H1 (cell line): Measurements from ENCODE around the gene COX19. TPM values are rescaled to one million over a fixed set of nuclear protein-coding genes. Genes with fewer than 3 reads are reported as not detected.

Experiments used
- CTCF ChIA-PET: fragments of 300-600 bp; sonication (Branson Sonifier 250); formaldehyde crosslinking; loops from one replicate; lab custom pipeline; 2021; ENCODE audit not compliant: partially characterized antibody; lab: Charles Lee
- POLR2A ChIA-PET: fragments of 300-600 bp; sonication (Branson Sonifier 250); formaldehyde crosslinking; loops from one replicate; lab custom pipeline; 2021; ENCODE audit warnings: inconsistent platforms; ENCODE audit not compliant: partially characterized antibody; lab: Charles Lee
- DNase-seq, 2 experiments: peaks; one replicate each; pipeline versions ENCODE4 v3.0.0 to v3.0.0-alpha.2; 2010 to 2022; ENCODE audit warnings: low spot score in 2 of 2, low read depth in 1 of 2, mixed read lengths in 1 of 2
- FAIRE-seq: peaks from 2 replicates; lab custom pipeline; 2011; peaks lifted over from hg19 to GRCh38; lab: Jason Lieb, UNC
- H2AFZ ChIP-seq: 2 replicates; pipeline ENCODE4 v1.8.1; 2012; ENCODE audit warnings: low read length, inconsistent platforms
- H2AK5ac ChIP-seq: 2 replicates; pipeline ENCODE4 v1.6.1; 2013; ENCODE audit warnings: low read depth, low read length
- H2BK120ac ChIP-seq: replicated peaks from 2 replicates; pipeline ENCODE3; 2013; ENCODE audit warnings: low read depth, low read length, inconsistent platforms
- H2BK12ac ChIP-seq: 2 replicates; pipeline ENCODE4 v1.6.1; 2013; ENCODE audit warnings: low read depth, low read length
- H2BK15ac ChIP-seq: 2 replicates; pipeline ENCODE4 v1.6.1; 2013; ENCODE audit warnings: low read length
- H2BK20ac ChIP-seq: 2 replicates; pipeline ENCODE4 v1.6.1; 2013; ENCODE audit warnings: low read length
- H2BK5ac ChIP-seq: 2 replicates; pipeline ENCODE4 v1.6.1; 2013; ENCODE audit warnings: low read depth, low read length
- H3K14ac ChIP-seq: 2 replicates; pipeline ENCODE4 v1.6.1; 2013; ENCODE audit warnings: inconsistent platforms; ENCODE audit not compliant: insufficient read length
- H3K18ac ChIP-seq: 2 replicates; pipeline ENCODE4 v1.6.1; 2013; ENCODE audit warnings: low read length; ENCODE audit errors: extremely low read depth
- H3K23ac ChIP-seq: 2 replicates; pipeline ENCODE4 v1.6.1; 2013; ENCODE audit warnings: inconsistent platforms; ENCODE audit not compliant: insufficient read length
- H3K23me2 ChIP-seq: 2 replicates; pipeline ENCODE4 v1.6.1; 2013; ENCODE audit warnings: low read depth, low read length
- H3K27ac ChIP-seq: 2 replicates; pipeline ENCODE4 v1.6.1; 2011; ENCODE audit warnings: low read depth, low read length, inconsistent platforms
- H3K27me3 ChIP-seq, 4 experiments: replicated peaks in 1 of 4; 1 replicate in 1 of 4; 2 replicates in 3 of 4; pipeline versions ENCODE4 v1.6.1 to v1.8.1; 2011 to 2013; ENCODE audit warnings: low read length in 3 of 4, mild to moderate bottlenecking in 3 of 4, inconsistent platforms in 2 of 4, mixed read lengths in 2 of 4, moderate library complexity in 1 of 4; ENCODE audit not compliant: control insufficient read depth in 3 of 4, insufficient read depth in 3 of 4; ENCODE audit errors: extremely low read depth in 1 of 4
- H3K36me3 ChIP-seq, 4 experiments: 2 replicates each; pipeline versions ENCODE4 v1.6.1 to v1.8.1; 2011 to 2013; ENCODE audit warnings: mild to moderate bottlenecking in 4 of 4, low read length in 3 of 4, moderate library complexity in 2 of 4, control low read depth in 1 of 4, inconsistent platforms in 1 of 4; ENCODE audit not compliant: insufficient read depth in 4 of 4, control insufficient read depth in 2 of 4
- H3K4ac ChIP-seq: replicated peaks from 2 replicates; pipeline ENCODE3; 2013; ENCODE audit warnings: low read length, low read depth, mixed read lengths, inconsistent platforms; ENCODE audit not compliant: insufficient read length
- H3K4me1 ChIP-seq, 4 experiments: replicated peaks in 1 of 4; 1 replicate in 1 of 4; 2 replicates in 3 of 4; pipeline versions ENCODE4 v1.6.1 to v1.8.1; 2011 to 2013; ENCODE audit warnings: low read length in 3 of 4, inconsistent platforms in 2 of 4, mixed read lengths in 1 of 4; ENCODE audit not compliant: insufficient read depth in 4 of 4, control insufficient read depth in 3 of 4
- H3K4me2 ChIP-seq, 2 experiments: 2 replicates each; pipeline versions ENCODE4 v1.6.1 to v1.8.1; 2011 to 2013; ENCODE audit warnings: low read depth in 2 of 2, low read length in 2 of 2, control low read depth in 1 of 2, inconsistent platforms in 1 of 2, mild to moderate bottlenecking in 1 of 2; ENCODE audit not compliant: insufficient read depth in 1 of 2
- H3K4me3 ChIP-seq, 4 experiments: fragments of 200-600, 300-600 bp in 1 of 4; sonication (generic), shearing (Covaris generic), sonication (Bioruptor Twin) in 1 of 4; 2 replicates each; pipeline versions ENCODE4 v1.5.1 to v1.8.1; 2011 to 2016; ENCODE audit warnings: low read length in 4 of 4, low read depth in 3 of 4, control low read depth in 2 of 4, inconsistent platforms in 2 of 4, mild to moderate bottlenecking in 2 of 4, mixed read lengths in 1 of 4, moderate library complexity in 1 of 4; ENCODE audit not compliant: insufficient read depth in 2 of 4; ENCODE audit errors: extremely low read depth in 1 of 4
- H3K56ac ChIP-seq: replicated peaks from 2 replicates; pipeline ENCODE3; 2013; ENCODE audit warnings: low read depth, mild to moderate bottlenecking, mixed read lengths, low read length, inconsistent platforms; ENCODE audit not compliant: insufficient read length
- H3K79me1 ChIP-seq: 2 replicates; pipeline ENCODE4 v1.6.1; 2013; ENCODE audit warnings: low read depth, low read length, control low read depth
- H3K79me2 ChIP-seq, 2 experiments: 2 replicates each; pipeline versions ENCODE4 v1.6.1 to v1.8.1; 2012 to 2013; ENCODE audit warnings: low read length in 2 of 2, mild to moderate bottlenecking in 2 of 2, inconsistent platforms in 1 of 2; ENCODE audit not compliant: insufficient read depth in 2 of 2, control insufficient read depth in 1 of 2
- H3K9ac ChIP-seq, 4 experiments: replicated peaks in 1 of 4; 1 replicate in 1 of 4; 2 replicates in 3 of 4; pipeline versions ENCODE4 v1.6.1 to v1.8.1; 2011 to 2013; ENCODE audit warnings: low read depth in 3 of 4, low read length in 3 of 4, control low read depth in 2 of 4, mild to moderate bottlenecking in 2 of 4, moderate library complexity in 2 of 4, inconsistent platforms in 1 of 4; ENCODE audit errors: extremely low read depth in 1 of 4
- H3K9me3 ChIP-seq, 2 experiments: 2 replicates each; pipeline versions ENCODE4 v1.6.1 to v1.8.1; 2012 to 2013; ENCODE audit warnings: mild to moderate bottlenecking in 2 of 2, moderate library complexity in 2 of 2, control low read depth in 1 of 2, inconsistent platforms in 1 of 2, low read depth in 1 of 2, low read length in 1 of 2, mixed read lengths in 1 of 2; ENCODE audit not compliant: insufficient read depth in 2 of 2
- H4K20me1 ChIP-seq, 2 experiments: replicated peaks in 1 of 2; 2 replicates each; pipeline versions ENCODE3 to v1.8.1; 2011 to 2013; ENCODE audit warnings: inconsistent platforms in 2 of 2, low read length in 2 of 2, mild to moderate bottlenecking in 1 of 2; ENCODE audit not compliant: insufficient read depth in 2 of 2, control insufficient read depth in 1 of 2
- H4K5ac ChIP-seq: 2 replicates; pipeline ENCODE4 v1.6.1; 2013; ENCODE audit warnings: low read length, low read depth, mixed read lengths, inconsistent platforms; ENCODE audit not compliant: insufficient read length
- H4K8ac ChIP-seq: 2 replicates; pipeline ENCODE4 v1.8.0; 2013; ENCODE audit warnings: mild to moderate bottlenecking, moderate library complexity, low read length, inconsistent platforms; ENCODE audit not compliant: insufficient read depth; ENCODE audit errors: extremely low read depth
- H4K91ac ChIP-seq: replicated peaks from 2 replicates; pipeline ENCODE3; 2013; ENCODE audit warnings: low read length, mixed read lengths, inconsistent platforms; ENCODE audit not compliant: insufficient read length
- CBX5 ChIP-seq: fragments of 300-800, 300-1000 bp; sonication (generic); IDR thresholded peaks from 2 replicates; pipeline ENCODE4 v1.7.1; 2016; ENCODE audit warnings: antibody characterized with exemption, low read length, low read depth
- EP300 ChIP-seq, 2 experiments: IDR thresholded peaks; 1 replicate in 1 of 2; 2 replicates in 1 of 2; pipeline ENCODE4 v1.6.1; 2011 to 2012; ENCODE audit warnings: low read depth in 2 of 2, low read length in 2 of 2, mild to moderate bottlenecking in 2 of 2, borderline replicate concordance in 1 of 2, inconsistent platforms in 1 of 2, moderate library complexity in 1 of 2
- HDAC6 ChIP-seq: IDR thresholded peaks from one replicate; pipeline ENCODE4 v1.7.1; 2012; ENCODE audit warnings: low read depth, mild to moderate bottlenecking, inconsistent platforms, low read length, moderate library complexity
- JUN ChIP-seq: IDR thresholded peaks from 2 replicates; pipeline ENCODE4 v1.6.1; 2011; ENCODE audit warnings: low read depth, mild to moderate bottlenecking, improper control_type of control experiment, low read length
- MAFK ChIP-seq: IDR thresholded peaks from 2 replicates; pipeline ENCODE4 v1.6.1; 2012; ENCODE audit warnings: low read depth, mild to moderate bottlenecking, improper control_type of control experiment, low read length
- PHF8 ChIP-seq: fragments of 200-600 bp; sonication (generic); conservative IDR thresholded peaks from 2 replicates; pipeline ENCODE4 v1.7.1; 2012; ENCODE audit warnings: low read depth, mild to moderate bottlenecking, inconsistent platforms, low read length, moderate library complexity
- RXRA ChIP-seq: IDR thresholded peaks from 2 replicates; pipeline ENCODE4 v1.6.1; 2011; ENCODE audit warnings: low read depth, mild to moderate bottlenecking, low read length, moderate library complexity; ENCODE audit not compliant: insufficient read depth
- SP1 ChIP-seq: IDR thresholded peaks from 2 replicates; pipeline ENCODE4 v1.6.1; 2011; ENCODE audit warnings: low read depth, low read length
- TAF7 ChIP-seq: optimal IDR thresholded peaks from 2 replicates; pipeline ENCODE3; 2011; ENCODE audit warnings: low read depth, mild to moderate bottlenecking, inconsistent platforms, low read length, moderate library complexity, borderline replicate concordance
- TBP ChIP-seq: IDR thresholded peaks from 2 replicates; pipeline ENCODE4 v1.6.1; 2011; ENCODE audit warnings: low read depth, low read length, improper control_type of control experiment
- TCF12 ChIP-seq: IDR thresholded peaks from 2 replicates; pipeline ENCODE4 v1.6.1; 2011; ENCODE audit warnings: low read depth, mild to moderate bottlenecking, low read length
- WGBS, 2 experiments: shearing (Covaris generic) in 1 of 2; methylation state at CpG; one replicate each; pipeline versions ENCODE4 v1.1.6 to v1.1.7; 2013 to 2015; ENCODE audit warnings: low lambda C conversion rate in 2 of 2, mixed read lengths in 2 of 2, inconsistent platforms in 1 of 2, low coverage in 1 of 2, missing lambda C conversion rate in 1 of 2; ENCODE audit not compliant: insufficient replicate concordance in 2 of 2, insufficient coverage in 1 of 2, insufficient read length in 1 of 2; ENCODE audit errors: extremely low coverage in 1 of 2, missing lambda C conversion rate in 1 of 2; 5-methylcytosine and 5-hydroxymethylcytosine counted together
- polyA plus RNA-seq, 7 experiments: library from polyadenylated mRNA; depleted of rRNA in 3 of 7; stranded (reverse) in 5 of 7; unstranded in 2 of 7; fragments of >200 nt in 5 of 7; fragments of 200-250 nt in 2 of 7; gene quantifications; 1 replicate in 5 of 7; 2 replicates in 1 of 7; 4 replicates in 1 of 7; pipeline versions ENCODE4 v1.2.1 to v1.2.3, GENCODE V29; 2011 to 2013; ENCODE audit warnings: missing spikeins in 2 of 7, mixed read lengths in 2 of 7
- total RNA-seq: library from RNA; stranded (reverse); fragmentation: NEBNext Ultra II Directional; extraction: Animal tissue kit (Norgen Biotek cat#: 25700); gene quantifications from 2 replicates; pipeline ENCODE4 v1.2.1, GENCODE V29; 2021
- TF ChIP-seq, protein P1 (sequence below): IDR thresholded peaks from 2 replicates; pipeline ENCODE4 v1.6.1; 2012; ENCODE audit warnings: inconsistent platforms

Gene COX19
- total and polyA plus RNA-seq, 2 of the 8 experiments (the other 6 are each of a cell fraction or from before 2014, with no cell fraction given): 3.9 to 7.9 TPM

DNA sequence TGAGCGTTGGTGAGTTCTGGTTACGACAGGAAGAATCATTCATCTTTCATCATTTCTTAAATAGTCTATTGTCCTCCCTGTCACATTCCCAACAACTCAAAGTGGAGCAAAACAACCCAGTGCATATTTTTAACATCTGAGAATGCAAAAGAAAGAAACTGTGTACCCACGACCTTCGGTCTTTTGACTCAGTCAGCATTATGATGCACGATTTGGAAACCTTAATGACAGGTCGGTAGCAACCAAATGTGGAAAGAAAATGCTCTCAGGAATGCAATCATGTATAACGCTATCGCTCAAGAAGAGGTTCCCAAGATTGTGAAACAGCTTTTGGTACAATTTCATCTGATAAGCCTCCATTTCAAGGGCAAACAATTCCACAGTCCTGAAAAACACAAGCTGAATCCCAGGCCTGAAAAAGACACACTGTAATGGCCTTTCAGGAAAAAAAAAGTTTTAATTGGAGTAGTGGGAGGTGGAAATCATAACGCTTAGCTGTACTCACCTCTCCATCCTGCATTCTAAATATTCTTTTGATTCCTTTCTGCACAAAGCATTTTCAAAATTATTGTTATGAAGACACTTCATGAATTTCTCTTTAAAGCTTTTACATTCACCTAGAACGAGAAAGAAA, 2.6 kb downstream of the COX19 start:
- no peak overlapping the region for H3K9ac ChIP-seq
- H4K91ac ChIP-seq: no peak overlapping the region
- no peak overlapping the region for H4K8ac ChIP-seq
- peaks cover 5% of the 10 kb centered on the region for H3K79me1 ChIP-seq
- no peak overlapping the region for H2BK15ac ChIP-seq
- H3K4me2 ChIP-seq: no peak overlapping the region
- H3K79me2 ChIP-seq: peaks cover 4 to 25% of the 10 kb centered on the region in 2 experiments; a peak in 3 of 4 replicates
- H3K27ac ChIP-seq: no peak overlapping the region
- no peaks in the 10 kb centered on the region for H3K9me3 ChIP-seq
- H2AK5ac ChIP-seq: no peak overlapping the region
- no peak overlapping the region for H3K14ac ChIP-seq
- no peak overlapping the region for H2BK120ac ChIP-seq
- DNase-seq (no peak), FAIRE-seq (no peak)
- no peak overlapping the region for H4K5ac ChIP-seq
- H2BK20ac ChIP-seq: no peak overlapping the region
- no peak overlapping the region for H2BK12ac ChIP-seq
- no peak overlapping the region for H2AFZ ChIP-seq
- peaks cover 0 to 20% of the 10 kb centered on the region in 2 experiments for H4K20me1 ChIP-seq
- peaks cover 3% of the 10 kb centered on the region; the same call in 1 of the 2 replicates for H3K23me2 ChIP-seq
- no peaks in the 10 kb centered on the region for H3K27me3 ChIP-seq
- H3K4ac ChIP-seq: no peak overlapping the region
- peaks cover 0 to 2% (median under 1%) of the 10 kb centered on the region in 4 experiments; a peak in 3 of 7 replicates for H3K4me1 ChIP-seq
- no peak overlapping the region for H3K23ac ChIP-seq
- no peak overlapping the region for H3K56ac ChIP-seq
- ChIA-PET CTCF (interaction anchor here (0.6 to 2.8 kb wide), 16 partner anchors 8 to 1132 kb away, joined by 3 to 12 read pairs (median 4); no protein-coding TSS in a partner anchor), POLR2A (interaction anchor here (0.8 to 3.6 kb wide), 9 partner anchors 9 to 71 kb away, joined by 3 to 12 read pairs (median 4); no protein-coding TSS in a partner anchor)
- no peak overlapping the region for H3K4me3 ChIP-seq
- peaks cover 7 to 37% (median 17%) of the 10 kb centered on the region in 4 experiments for H3K36me3 ChIP-seq
- WGBS, 2 experiments: 90% methylated on average over 10 of the region's 10 CpGs; no CpG with 5 or more reads in 1 of the 2 experiments
- H2BK5ac ChIP-seq: no peak overlapping the region
- H3K18ac ChIP-seq: no peak overlapping the region
- TF ChIP-seq HDAC6: no peak
- no peak for TF ChIP-seq CBX5
- no peak for TF ChIP-seq SP1
- no peak for TF ChIP-seq JUN
- TF ChIP-seq TBP: no peak
- TF ChIP-seq, protein P1, sequence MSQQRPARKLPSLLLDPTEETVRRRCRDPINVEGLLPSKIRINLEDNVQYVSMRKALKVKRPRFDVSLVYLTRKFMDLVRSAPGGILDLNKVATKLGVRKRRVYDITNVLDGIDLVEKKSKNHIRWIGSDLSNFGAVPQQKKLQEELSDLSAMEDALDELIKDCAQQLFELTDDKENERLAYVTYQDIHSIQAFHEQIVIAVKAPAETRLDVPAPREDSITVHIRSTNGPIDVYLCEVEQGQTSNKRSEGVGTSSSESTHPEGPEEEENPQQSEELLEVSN: no peak
- no peak for TF ChIP-seq RXRA
- TF ChIP-seq TAF7: no peak
- TF ChIP-seq EP300 (IDR thresholded peaks at IDR 0.05; ENCODE audit: borderline replicate concordance in 1 of 2, low read depth in 2 of 2, low read length in 2 of 2): no peak
- TF ChIP-seq TCF12: no peak
- no peak for TF ChIP-seq PHF8
- TF ChIP-seq MAFK: no peak
